ENCODE data around the gene LTBP4. TPM values are rescaled to one million over a fixed set of nuclear protein-coding genes. Genes with fewer than 3 reads are reported as not detected.

Gene LTBP4
- total and polyA plus RNA-seq, 2 donors (not counting 1 experiment from before 2014, with no cell fraction given), result 81.2 to 105 TPM

DNA sequence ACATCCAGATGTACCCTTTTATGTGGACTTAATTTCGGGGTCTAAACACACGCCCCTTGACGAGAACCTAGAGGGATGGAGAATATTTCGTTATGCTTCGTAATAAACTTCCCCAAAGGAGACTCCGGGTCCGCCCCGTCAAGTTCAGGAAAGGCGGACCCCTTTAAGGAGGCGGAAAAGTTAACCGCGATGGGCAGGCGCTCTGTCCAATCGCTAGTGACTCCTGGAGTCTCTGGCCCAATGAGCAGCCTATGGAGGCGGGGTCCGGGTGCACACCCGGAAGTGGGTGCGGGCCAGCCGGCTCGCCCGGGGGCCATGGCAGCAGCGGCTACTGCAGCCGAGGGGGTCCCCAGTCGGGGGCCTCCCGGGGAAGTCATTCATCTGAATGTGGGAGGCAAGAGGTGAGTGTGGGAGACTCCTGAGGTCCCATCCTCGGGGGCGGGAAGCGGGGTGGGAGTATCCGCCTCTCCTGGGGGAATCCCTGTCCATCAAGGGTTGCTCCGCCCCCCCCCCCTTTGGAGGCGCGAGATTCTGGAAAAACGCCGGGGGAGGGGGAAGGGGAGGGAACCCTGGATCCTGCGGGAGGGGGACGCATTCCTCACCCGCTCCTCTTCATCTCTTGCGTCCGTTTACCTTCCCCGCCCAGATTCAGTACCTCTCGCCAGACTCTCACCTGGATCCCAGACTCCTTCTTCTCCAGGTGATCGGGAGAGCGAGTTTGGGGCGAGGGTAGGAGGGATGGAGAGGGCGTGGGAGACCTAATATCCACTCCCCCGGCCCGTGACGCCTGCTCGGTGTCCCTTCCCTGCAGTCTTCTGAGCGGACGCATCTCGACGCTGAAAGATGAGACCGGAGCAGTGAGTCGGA is 24.4 kb upstream of the LTBP4 start, which contains the start of gene SHKBP1:
Gene SHKBP1 (plus strand): TSS at position 289 of the 867 bp plus-strand sequence. CDS start 27 bp downstream, at position 316.
- WGBS (ENCODE audit: insufficient coverage), result under 1% methylated on average over 26 of the region's 55 CpGs
- intact Hi-C loops (cut with micrococcal nuclease), result loop anchor here (1.0 to 5.0 kb wide), 4 partner anchors 21 to 745 kb away; partner anchors contain the start of gene DYRK1B

More for the DNA sequence above, 24.4 kb upstream of the LTBP4 start, which contains the start of gene SHKBP1:
- peaks cover 2 to 34% of the 10 kb centered on the region in 2 experiments for H3K36me3 ChIP-seq (replicated peaks in 1 of 2; ENCODE audit: control extremely low read depth in 1 of 2, control insufficient read depth in 1 of 2, extremely low read depth in 1 of 2, insufficient read depth in 2 of 2, low read length in 1 of 2)
- peak within 1 kb of the TSS; percentile 79 for H3K9ac ChIP-seq (ENCODE audit: low read length)
- H3K9me3 Mint-ChIP-seq (ENCODE audit: insufficient read depth), result no peaks in the 10 kb centered on the region
- TF ChIP-seq EZH2 (IDR thresholded peaks at IDR 0.05; ENCODE audit: borderline replicate concordance, insufficient read depth, low read depth, low read length, poor library complexity, severe bottlenecking) (no peak), CTCF (IDR thresholded peaks at IDR 0.05) (no peak)
- peak; percentile 96 for DNase-seq
- peaks cover 0 to 4% (median 0%) of the 10 kb centered on the region in 3 donors for H3K9me3 ChIP-seq (ENCODE audit: control extremely low read depth in 1 of 3, control insufficient read depth in 2 of 3, insufficient read depth in 1 of 3, low read length in 2 of 3)
- H3K27me3 Mint-ChIP-seq, result no peaks in the 10 kb centered on the region
- H3K27me3 ChIP-seq (replicated peaks in 1 of 4; ENCODE audit: control extremely low read depth in 1 of 4, control insufficient read depth in 3 of 4, insufficient read depth in 4 of 4, low read length in 3 of 4), result no peaks in the 10 kb centered on the region
- CTCF ChIA-PET, result interaction anchor here (2.1 kb wide), 1 partner anchor 22 kb away, joined by 10 read pairs; no protein-coding TSS in a partner anchor
- ATAC-seq (ENCODE audit: low read depth), result peak; percentile 98
- peak within 1 kb of the TSS; percentile 89 for H3K27ac Mint-ChIP-seq
- peak within 1 kb of the TSS; percentile 83 for H3K4me3 Mint-ChIP-seq
- peak within 1 kb of the TSS; percentile 86 for H3K4me2 ChIP-seq (replicated peaks; ENCODE audit: low read depth, low read length, poor library complexity, severe bottlenecking)
- H2AFZ ChIP-seq (ENCODE audit: insufficient read depth, low read depth, low read length, poor library complexity, severe bottlenecking), result peak within 1 kb of the TSS; percentile 78
- peak within 1 kb of the TSS; percentile 68 to 77 for H3K27ac ChIP-seq (ENCODE audit: low read length in 2 of 2)
- POLR2A ChIA-PET, result interaction anchor here (0.6 to 1.3 kb wide), 2 partner anchors 18 to 27 kb away, joined by 3 to 4 read pairs; no protein-coding TSS in a partner anchor
- peaks cover 20% of the 10 kb centered on the region for H3K79me2 ChIP-seq (ENCODE audit: control insufficient read depth, insufficient read depth, low read length)
- H3K4me1 Mint-ChIP-seq, result peaks cover 34% of the 10 kb centered on the region
- H3K4me1 ChIP-seq (ENCODE audit: control insufficient read depth in 2 of 2, insufficient read depth in 2 of 2, low read length in 2 of 2), result peaks cover 18 to 42% of the 10 kb centered on the region in 2 donors
- peak within 1 kb of the TSS; percentile 52 to 90 (median 88) for H3K4me3 ChIP-seq (ENCODE audit: control extremely low read depth in 1 of 5, extremely low read depth in 1 of 5, insufficient read depth in 1 of 5, low read depth in 2 of 5, low read length in 4 of 5)
- H4K20me1 ChIP-seq (ENCODE audit: control insufficient read depth, insufficient read depth, low read length, poor library complexity, severe bottlenecking), result peaks cover 8% of the 10 kb centered on the region
